WTC11 (cell line): ENCODE measurements around the gene MDN1.

ENCODE experiments used
- ELF4 ChIP-seq: sonication (generic); formaldehyde crosslinking; IDR thresholded peaks from 2 replicates; pipeline ENCODE4 v1.8.1; 2022; ENCODE audit warnings: low read depth, mild to moderate bottlenecking, moderate library complexity, missing genetic modification reagents
- FOXK1 ChIP-seq: sonication (generic); formaldehyde crosslinking; IDR thresholded peaks from 2 replicates; pipeline ENCODE4 v1.8.0; 2022; ENCODE audit warnings: mild to moderate bottlenecking, moderate library complexity, missing genetic modification reagents
- JUN ChIP-seq: sonication (generic); formaldehyde crosslinking; IDR thresholded peaks from 2 replicates; pipeline ENCODE4 v1.8.0; 2023; ENCODE audit warnings: mild to moderate bottlenecking, missing genetic modification reagents
- MYBL2 ChIP-seq: sonication (generic); formaldehyde crosslinking; IDR thresholded peaks from 2 replicates; pipeline ENCODE4 v1.8.1; 2023; ENCODE audit warnings: mild to moderate bottlenecking, moderate library complexity, missing genetic modification reagents
- ZNF396 ChIP-seq: fragments of 250-450 bp; sonication (Bioruptor Pico); IDR thresholded peaks from 2 replicates; pipeline ENCODE4 v1.8.0; 2021; ENCODE audit warnings: mild to moderate bottlenecking, moderate library complexity, borderline replicate concordance
- TF ChIP-seq, protein P1 (sequence below): sonication (generic); formaldehyde crosslinking; IDR thresholded peaks from 2 replicates; pipeline ENCODE4 v1.8.1; 2023; ENCODE audit warnings: mild to moderate bottlenecking, missing genetic modification reagents
- TF ChIP-seq, protein P2 (sequence below): fragments of 200-600 bp; IDR thresholded peaks from 2 replicates; pipeline ENCODE4 v1.8.0; 2022; ENCODE audit warnings: antibody characterized with exemption
- TF ChIP-seq, protein P3 (sequence below): fragments of 250-450 bp; sonication (Bioruptor Pico); conservative IDR thresholded peaks from 2 replicates; pipeline ENCODE4 v1.9.0; 2021; ENCODE audit warnings: mild to moderate bottlenecking

DNA sequence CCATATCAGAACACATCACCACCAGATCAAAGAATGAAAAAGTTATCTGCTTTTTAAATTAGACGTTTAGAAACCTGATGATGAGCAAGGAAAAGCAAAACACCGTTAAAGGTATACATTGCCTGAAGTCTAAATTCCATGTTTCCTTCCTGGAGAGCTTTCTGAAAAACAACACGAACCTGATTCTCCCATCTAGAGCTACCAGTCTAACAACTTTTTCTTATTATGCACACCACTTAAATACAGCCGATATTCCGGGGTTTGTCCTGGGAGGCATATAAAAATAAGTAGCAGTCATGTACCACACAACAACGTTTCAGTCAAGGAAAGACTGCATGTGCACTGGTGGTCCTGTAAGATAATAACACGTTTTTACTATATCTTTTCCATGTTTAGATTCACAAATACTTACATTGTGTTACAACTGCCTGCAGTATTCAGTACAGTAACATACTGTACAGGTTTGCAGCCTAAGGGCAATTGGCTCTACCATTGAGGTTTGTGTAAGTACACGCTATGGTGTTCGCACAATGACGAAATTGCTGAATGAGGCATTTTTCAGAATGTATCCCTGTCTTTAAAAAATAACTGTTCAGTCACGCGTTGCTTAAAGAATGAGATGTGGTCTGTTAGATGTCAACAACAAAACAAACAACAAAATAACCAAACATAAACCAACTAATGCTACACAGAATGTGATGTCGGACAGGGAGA, 162.0 kb downstream of the MDN1 start:
- TF ChIP-seq, protein P1, sequence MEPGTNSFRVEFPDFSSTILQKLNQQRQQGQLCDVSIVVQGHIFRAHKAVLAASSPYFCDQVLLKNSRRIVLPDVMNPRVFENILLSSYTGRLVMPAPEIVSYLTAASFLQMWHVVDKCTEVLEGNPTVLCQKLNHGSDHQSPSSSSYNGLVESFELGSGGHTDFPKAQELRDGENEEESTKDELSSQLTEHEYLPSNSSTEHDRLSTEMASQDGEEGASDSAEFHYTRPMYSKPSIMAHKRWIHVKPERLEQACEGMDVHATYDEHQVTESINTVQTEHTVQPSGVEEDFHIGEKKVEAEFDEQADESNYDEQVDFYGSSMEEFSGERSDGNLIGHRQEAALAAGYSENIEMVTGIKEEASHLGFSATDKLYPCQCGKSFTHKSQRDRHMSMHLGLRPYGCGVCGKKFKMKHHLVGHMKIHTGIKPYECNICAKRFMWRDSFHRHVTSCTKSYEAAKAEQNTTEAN (CRISPR knock-in tag): no peak
- TF ChIP-seq, protein P2, sequence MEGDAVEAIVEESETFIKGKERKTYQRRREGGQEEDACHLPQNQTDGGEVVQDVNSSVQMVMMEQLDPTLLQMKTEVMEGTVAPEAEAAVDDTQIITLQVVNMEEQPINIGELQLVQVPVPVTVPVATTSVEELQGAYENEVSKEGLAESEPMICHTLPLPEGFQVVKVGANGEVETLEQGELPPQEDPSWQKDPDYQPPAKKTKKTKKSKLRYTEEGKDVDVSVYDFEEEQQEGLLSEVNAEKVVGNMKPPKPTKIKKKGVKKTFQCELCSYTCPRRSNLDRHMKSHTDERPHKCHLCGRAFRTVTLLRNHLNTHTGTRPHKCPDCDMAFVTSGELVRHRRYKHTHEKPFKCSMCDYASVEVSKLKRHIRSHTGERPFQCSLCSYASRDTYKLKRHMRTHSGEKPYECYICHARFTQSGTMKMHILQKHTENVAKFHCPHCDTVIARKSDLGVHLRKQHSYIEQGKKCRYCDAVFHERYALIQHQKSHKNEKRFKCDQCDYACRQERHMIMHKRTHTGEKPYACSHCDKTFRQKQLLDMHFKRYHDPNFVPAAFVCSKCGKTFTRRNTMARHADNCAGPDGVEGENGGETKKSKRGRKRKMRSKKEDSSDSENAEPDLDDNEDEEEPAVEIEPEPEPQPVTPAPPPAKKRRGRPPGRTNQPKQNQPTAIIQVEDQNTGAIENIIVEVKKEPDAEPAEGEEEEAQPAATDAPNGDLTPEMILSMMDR: no peak
- TF ChIP-seq ZNF396 (CRISPR knock-in tag): no peak
- TF ChIP-seq, protein P3, sequence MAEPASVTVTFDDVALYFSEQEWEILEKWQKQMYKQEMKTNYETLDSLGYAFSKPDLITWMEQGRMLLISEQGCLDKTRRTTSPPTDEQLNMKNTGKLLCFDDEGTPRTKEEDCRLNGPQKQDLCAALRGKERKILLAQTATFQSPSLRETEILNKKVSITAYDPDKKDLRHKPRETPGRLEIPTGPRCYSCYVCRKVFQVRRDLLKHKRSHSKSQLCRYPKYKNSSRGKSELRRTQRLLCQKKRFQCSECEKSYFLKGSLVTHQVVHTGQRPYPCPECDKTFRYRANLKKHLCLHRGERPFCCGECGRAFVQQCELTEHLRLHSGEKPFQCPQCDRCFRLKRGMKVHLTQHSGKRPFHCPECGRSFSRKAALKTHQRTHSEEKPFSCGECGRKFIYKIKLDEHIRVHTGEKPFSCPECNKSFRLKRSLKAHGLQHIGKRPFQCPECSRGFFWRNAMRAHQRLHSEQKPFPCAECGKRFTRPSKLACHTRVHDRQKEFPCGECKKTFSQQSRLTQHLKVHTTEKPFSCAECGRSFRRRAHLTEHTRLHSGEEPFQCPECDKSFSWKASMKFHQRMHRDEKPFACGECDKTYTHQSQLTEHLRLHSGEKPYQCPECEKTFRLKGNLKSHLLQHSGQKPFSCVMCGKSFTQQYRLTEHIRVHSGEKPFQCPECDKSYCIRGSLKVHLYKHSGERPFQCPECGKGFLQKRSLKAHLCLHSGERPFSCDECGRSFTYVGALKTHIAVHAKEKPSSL (CRISPR knock-in tag): no peak
- no peak for TF ChIP-seq ELF4 (CRISPR knock-in tag)
- TF ChIP-seq JUN (CRISPR knock-in tag): no peak
- no peak for TF ChIP-seq MYBL2 (CRISPR knock-in tag)
- TF ChIP-seq FOXK1 (CRISPR knock-in tag): no peak
